SK-MEL-5 (cell line): ENCODE results near the gene LRP1. TPM values are rescaled to one million over a fixed set of nuclear protein-coding genes. Genes with fewer than 3 reads are reported as not detected.

Source experiments
- DNase-seq: peaks from one replicate; pipeline ENCODE4 v3.0.0-alpha.2; 2016; ENCODE audit warnings: low read depth, low spot score
- in situ Hi-C: cut with HindIII; loops from 2 replicates; pipeline ENCODE4 v1.10.0; 2016; ENCODE audit warnings: low sequenced_read_pairs, high pct_unique_total_duplicates, low pct_unique_long_range_greater_than_20kb
- total RNA-seq: library from RNA; depleted of rRNA; stranded (reverse); fragments of >200 nt; shearing (Covaris generic); gene quantifications from 2 replicates; pipeline ENCODE4 v1.2.3, GENCODE V29; 2014

Gene LRP1
- total RNA-seq, 1 experiment from 2014 or later, result 4.2 TPM

DNA sequence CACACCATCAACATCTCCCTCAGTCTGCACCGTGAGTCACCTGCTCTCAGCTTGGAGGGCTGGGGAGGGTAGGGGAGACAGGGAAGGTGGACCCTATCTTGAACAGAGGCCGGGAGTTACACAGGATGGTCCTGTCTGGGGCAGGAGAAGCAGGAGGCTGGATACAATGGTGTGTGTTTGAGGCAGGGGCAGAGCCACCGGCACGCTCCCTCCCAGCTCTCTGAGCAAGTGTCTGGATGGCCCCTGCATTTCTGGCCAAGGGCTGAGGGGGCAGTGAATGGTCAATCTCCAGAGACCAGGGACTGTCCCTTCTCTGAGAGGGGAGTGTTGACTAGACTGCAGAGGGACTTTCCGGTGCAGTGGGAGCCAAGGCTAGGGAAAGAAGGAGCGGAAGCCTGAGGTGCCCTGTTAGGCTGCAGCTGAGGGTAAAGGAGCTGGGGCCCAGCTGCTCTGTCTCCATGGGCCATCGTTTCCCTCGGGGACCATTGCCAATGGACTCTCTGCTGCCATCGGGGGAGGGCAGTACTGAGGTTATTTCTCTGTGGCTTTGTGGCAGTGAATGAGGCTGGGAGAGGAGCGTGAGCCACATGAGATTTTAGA lies 17.3 kb downstream of the LRP1 start:
- in situ Hi-C loops, result no loop called here

DNA sequence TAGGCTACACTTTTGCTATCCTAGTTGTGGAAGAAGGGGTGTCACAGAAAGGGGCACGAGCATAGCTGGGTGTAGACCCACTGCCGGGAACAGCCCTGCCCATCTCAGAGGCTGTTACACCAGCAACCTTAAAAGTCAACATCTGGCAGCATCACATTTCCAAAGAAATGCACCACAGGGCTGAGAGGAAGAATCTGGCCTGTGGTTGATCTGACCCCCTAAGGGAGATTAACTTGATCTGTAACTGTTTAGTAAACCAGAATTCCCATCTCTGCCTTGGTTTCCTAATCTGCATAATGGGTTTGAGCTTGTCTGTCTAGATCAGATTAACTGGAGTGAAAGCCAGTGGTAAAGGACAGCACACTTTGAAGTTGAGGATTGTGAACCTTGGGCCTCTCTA lies 17.8 kb downstream of the LRP1 start:
- no peak for DNase-seq
- in situ Hi-C loops, result no loop called here

More for the DNA sequence above, 17.3 kb downstream of the LRP1 start:
- DNase-seq, result no peak

DNA sequence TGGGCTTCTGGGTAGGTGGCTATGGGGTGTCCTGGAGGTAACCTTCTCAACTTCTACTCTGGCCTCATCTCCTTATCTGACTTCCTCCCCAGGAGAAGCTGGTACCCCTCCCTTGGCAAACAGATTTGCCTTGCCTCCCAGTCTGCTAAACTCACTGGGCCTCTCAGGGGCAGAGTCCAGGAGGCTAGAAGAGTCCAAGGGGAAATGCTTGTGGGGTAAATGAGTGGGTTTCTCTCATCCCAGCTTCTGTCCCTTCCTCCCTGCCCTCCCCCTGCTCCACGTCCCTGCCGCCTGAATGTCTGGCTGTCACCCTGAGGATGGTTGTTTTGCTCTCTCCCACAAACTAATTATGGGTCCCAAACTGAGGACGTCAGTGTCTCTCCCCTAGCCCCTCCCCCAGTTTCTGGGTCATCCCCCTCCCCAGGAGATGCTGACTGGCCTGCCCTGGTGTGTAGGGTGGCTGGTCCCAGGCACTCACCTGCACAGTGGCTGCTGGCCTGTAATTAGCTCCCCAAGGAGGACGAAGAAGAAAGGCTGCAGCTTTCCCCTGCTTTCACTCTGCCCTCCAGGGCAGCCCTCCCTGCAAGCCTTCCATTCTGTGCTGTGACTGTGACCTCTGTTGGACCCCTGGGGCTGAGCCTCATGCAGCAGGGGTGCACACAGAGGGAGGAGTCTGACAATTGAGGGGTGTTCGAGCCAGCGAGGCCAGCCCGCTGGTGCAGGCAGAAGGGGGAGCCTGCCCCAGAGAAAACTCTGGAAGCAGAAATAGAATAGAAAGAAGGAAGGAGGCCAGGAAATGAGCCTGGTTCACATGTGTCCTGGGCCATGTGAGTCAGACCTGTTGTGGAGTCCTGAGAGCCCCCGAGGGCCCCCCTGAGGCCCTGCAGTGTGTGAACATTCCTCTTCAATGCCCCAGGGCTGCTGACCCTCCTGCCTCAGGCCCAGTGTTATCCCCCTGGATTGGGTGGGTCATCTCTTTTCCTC lies 19.0 kb downstream of the LRP1 start, which contains the start of gene LRP1-AS:
Gene LRP1-AS (minus strand): TSS at position 659 of the 984 bp plus-strand sequence.
- no peak for DNase-seq
- in situ Hi-C loops, result no loop called here

DNA sequence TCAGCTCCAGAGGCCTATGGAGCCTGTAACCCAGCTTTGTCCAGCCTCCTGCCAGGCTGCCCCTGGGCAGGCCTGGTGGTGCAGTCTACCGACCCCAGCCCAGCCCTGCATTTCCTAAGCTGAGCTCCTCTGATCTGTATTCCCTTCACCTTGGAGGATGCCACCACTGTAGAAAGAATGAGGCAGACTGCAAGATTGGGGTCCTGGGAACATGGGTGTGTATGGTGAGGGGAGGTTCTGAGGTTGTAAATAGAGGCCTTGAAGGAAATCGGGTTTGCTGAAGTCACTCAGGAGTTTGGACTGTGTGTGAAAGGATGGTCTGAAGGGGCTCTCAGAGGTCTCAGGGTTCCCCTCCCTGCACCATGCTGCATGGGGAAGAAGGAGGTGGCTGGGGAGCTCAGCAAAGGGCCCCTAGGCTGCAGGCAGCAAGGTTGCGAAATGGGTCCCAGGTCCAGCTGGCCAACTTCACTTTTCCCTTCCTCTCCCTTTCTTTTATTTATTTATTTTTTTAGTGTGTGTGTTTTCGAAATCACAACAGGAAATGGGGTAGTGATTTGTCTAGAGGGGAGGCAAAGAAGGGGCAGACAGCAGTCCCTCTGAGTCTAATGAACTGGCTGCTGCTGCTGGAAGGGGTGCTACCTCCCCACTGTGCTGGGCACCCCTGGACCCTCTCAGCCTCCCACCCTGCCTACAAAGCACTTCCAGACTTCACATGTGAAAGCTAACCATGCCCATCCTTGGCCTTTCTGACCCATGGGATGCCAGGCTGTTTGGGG lies 20.4 kb downstream of the LRP1 start:
- in situ Hi-C loops, result no loop called here
- no peak for DNase-seq

DNA sequence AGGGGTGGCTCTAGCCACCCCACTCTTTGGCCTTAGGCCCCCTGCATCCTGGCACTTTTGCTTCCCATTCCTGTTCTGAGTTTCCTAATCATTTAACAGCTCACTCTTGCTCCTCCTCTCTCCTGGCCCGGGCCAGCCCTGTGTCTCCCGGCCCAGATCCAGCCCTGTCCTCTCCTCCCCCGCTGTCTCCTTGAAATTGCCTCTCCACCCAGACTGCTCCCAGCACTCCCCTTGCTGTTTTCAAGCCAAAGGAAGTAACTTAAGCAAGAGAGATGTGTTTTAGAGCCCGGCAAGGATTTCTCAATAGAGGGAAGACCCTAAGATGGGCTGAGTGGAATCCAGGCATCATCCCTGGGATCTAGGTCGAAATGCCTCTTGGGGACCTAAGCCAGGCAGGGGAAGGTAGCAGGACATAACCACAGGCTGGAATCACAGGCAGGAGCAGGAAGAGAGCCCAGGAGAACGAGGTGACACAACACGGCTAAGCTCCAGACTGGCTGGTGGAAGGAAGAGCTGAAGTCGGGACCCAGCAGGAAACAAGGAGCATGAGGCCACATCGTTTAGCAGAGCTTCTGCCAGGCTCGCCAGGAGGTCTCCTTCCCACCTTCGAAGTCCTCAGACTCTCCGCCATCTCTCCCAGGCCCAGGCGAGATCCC lies 21.1 kb downstream of the LRP1 start:
- in situ Hi-C loops, result no loop called here
- no peak for DNase-seq

DNA sequence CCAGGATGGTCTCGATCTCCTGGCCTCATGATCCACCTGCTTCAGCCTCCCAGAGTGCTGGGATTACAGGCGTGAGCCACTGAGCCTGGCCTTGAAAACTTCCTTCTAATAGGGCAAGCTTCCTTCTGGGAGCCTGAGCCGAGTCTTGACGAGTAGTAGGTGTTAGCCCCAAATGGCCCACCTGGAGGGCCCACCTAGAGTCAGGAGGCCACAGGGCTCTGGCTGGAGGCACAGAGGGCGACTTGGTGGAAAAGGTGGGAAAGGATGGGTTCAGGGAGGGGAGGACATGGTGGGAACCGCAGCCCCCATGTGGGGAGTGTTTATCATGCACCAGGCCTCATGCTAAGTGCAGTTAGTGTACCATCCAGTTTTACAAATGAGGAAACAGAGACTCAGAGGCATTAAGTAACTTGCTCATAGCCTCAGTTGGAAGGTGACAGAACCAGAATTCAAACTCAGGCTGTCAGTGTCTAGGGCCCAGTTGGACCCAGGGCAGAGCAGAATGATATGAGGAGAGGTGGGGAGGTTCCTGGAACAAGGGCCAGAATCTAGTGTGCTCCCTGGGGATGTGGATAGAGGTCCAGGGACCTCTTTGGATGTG lies 22.2 kb downstream of the LRP1 start:
- DNase-seq, result no peak

DNA sequence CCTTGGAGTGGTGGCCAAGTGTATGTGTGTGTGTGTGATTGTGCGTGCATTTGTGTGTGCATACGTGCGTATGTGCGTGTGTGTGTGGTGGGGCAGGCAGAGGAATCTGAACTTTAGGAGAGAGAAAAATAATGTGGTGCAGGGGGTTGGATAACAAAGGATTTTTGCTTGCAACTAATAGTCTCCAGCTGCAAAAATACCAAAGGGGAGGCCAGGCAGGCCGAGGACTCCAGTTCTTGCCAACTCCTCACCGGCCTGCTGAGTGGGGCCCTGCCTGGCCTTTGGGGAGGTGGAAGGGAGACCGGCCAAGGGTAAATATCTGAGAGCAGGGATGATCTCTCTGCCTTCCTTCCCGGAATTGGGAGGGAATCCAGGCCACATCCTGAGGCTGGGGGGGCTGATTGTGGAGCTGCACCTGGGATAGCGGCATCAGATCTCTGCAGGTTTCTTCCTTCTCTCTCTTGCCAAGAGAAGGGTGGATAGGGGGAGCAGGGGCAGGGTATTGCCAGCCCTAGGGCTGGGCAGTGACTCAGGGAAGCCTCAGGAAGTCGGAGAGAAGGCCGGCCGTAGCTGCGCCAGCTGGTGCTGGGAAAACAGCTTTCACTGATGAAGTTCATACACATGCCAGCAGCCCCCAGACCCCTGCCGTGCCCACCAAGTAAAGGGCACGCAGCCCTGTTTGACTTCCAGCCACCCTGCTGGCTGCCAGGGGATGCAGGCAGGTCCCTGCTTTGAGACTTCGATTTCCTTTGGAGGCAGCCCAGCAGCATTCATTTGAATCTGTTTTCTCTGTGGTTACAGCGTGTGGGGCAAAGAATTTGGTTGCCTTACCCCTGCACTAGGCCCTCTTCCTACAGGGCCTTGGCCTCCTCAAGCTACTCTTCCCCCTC lies 23.7 kb downstream of the LRP1 start:
- in situ Hi-C loops, result no loop called here
- no peak for DNase-seq

More for the DNA sequence above, 22.2 kb downstream of the LRP1 start:
- in situ Hi-C loops, result no loop called here

DNA sequence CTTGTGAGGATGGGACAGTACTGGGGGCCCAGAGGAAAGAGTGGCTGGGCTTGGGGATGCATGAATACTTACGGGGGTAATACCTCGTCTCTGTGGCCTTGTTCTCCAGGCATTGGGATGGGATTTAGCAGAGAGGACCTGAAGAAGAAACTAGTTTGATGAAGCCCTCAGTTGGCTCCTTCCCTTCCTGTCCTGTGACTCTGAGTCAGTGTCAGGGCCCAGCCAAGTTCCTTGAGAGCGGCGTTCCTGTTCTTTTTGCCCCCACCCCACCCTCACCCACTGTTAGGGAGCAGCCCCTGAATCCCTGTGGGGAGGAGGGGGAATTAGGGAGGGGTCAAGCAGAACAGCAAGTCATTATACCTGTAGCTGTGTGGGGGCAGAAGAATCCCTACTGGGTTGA lies 24.4 kb downstream of the LRP1 start:
- peak; percentile 30 for DNase-seq

DNA sequence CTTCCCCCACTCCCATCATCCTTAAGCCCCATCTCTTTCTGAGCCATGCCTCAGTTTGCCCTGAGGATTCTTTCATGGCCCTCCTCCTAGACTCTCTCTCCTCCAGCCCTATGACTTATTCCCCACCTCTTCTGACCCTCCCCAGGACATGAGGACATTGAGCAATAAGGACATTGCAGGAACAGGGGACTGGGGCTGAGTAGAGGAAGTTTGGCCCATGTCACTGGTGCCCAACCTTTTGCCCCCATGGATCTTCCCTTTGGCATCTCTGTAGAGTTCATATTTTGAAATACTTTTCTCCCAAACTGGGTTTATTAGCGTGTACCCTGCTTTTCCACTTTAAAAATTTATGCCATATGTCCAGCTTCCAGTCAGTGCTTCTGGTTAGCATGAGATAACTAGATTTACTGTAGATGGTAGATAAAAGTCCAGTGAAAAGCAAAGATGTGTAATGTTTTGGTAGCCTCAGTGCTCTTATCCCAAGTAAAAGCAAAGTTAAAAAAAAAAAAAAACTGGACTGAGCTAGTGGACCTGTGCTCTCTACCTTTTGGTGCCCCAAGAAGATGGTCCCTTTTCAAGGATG lies 25.2 kb downstream of the LRP1 start:
- in situ Hi-C loops, result no loop called here
- DNase-seq, result no peak

More for the DNA sequence above, 24.4 kb downstream of the LRP1 start:
- in situ Hi-C loops, result no loop called here

DNA sequence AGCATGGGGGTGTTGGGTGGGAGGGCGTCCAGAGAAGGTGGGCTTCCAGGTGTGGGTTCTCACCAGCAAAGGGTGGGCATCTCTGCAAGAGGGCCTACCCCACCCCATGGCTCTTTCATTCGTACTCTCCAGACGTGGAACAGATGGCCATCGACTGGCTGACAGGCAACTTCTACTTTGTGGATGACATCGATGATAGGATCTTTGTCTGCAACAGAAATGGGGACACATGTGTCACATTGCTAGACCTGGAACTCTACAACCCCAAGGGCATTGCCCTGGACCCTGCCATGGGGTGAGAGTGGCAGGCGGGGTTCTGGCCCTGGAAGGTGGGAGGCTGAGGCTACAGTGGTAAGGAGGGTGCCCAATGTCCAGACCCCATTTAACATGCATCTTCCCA lies 25.8 kb downstream of the LRP1 start:
- in situ Hi-C loops, result no loop called here
- DNase-seq, result no peak

DNA sequence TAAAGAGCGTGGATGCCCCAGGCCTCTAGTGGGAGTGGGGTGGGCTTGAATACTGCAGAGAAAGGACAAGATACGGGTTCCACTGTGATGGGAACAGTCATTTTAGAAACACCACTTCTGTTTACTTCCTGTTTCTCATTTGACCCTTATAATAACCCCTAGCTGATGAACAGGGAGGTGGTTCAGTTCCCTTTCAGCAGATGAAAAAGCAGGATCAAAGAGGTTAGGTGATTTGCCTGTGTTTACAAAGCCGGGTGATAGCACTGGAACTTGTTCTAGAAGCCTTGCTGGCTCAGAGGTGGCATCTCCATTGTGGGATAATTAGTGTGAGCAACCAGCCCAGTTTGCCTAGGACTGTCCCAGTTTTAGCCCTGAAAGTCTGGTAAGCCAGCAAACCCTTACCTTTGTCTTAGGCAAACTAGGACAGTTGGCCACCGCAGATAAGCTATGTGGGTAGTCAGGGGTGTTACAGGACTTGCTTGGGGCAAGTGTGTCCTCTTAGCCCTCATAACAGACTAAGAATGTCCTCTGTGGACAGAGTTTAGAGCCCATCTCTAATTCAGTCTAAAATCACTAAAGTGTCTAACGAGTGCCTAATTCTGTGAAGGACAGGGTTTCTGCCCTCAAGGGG lies 26.6 kb downstream of the LRP1 start:
- no peak for DNase-seq
- in situ Hi-C loops, result no loop called here

DNA sequence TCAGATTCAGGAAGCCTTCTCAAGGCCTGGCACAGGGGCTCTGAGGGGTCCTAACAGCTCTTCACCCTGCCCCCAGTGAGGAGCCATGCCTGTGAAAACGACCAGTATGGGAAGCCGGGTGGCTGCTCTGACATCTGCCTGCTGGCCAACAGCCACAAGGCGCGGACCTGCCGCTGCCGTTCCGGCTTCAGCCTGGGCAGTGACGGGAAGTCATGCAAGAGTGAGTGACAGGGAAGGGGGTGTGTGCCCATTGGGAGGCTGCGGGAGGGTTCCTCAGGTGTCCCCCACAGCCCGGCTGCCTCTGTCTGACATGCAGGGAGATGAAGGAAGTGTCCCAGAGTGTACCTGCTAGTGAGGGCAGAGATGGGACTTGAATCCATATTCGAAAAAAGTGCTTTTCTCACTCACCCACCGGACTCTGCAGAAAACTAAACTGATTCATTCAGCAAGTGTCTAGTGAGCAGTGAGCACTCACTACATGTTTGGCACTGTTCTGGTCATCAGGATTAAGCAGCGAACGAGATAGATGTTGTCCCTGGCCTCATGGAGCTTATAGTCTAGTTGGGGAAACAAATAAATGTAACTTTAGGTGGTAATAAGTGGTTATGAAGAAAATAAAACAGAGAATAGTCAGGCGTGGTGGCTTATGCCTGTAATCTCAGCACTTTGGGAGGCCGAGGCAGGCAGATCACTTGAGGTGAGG lies 28.6 kb downstream of the LRP1 start:
- no peak for DNase-seq
- in situ Hi-C loops, result no loop called here

DNA sequence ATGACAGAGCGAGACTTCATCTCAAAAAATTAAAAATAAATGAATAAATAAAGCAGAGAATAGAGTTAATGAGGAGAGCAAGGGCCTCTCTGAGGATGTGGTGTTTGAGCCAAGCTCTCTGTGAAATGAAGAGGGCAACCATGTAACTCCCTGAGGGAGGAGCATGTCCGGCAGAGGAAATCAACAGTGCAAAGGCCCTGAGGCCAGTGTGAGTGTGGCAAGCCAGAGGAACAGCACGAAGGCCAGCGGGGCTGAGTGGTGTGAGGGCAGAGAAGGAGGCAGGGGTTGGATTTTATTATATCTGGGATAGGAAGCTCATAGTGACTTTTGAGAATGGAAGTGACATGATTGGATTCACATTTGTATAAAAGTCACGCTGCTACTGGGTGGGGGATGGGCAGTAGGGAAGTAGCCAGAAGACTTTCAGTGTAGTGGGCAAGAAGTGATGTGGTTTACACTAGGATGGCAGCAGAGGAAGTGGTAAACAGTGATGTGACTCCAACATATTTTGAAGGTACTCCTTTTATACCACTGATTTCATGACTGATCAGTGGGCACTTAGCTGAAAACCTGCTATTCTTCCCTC lies 29.4 kb downstream of the LRP1 start:
- in situ Hi-C loops, result no loop called here
- no peak for DNase-seq

DNA sequence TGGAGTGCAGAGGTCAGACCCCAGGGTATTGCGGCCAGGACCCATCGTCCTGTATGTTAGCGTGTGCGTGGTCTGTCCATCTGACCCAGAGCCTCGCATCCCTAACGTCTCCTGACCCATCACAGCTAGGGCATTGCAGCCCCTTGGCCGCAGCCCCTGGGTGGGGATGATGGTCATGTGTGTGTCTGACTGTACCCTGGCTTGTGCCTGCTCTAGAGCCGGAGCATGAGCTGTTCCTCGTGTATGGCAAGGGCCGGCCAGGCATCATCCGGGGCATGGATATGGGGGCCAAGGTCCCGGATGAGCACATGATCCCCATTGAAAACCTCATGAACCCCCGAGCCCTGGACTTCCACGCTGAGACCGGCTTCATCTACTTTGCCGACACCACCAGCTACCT lies 29.9 kb downstream of the LRP1 start:
- in situ Hi-C loops, result no loop called here
- DNase-seq, result no peak

DNA sequence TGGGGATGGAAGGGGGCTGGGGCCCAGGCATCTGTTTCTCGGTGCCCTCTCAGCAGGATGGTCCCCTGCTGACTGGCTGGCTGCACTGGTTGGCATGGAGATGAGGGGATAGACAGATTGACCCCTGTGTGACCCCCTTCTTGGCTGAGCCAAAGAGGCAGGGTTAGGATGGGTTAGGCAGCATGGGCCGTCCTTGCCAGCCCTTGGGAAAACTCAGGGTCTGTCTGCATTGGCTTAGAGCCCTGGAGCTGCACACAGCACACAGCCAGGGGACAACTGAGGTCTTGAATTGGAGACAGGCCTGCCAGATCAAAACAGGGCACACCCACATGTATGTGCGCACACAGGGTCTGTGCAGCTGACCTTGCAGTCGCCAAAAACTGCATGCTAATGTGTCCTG lies 30.4 kb downstream of the LRP1 start:
- in situ Hi-C loops, result no loop called here
- DNase-seq, result no peak
